Measurements from ENCODE around the gene WDFY1.
"Not testable (repeated sequence)": the region's sequence is repeated elsewhere in the genome, so short reads cannot be mapped to it uniquely, and the experiment has no call there.

WDFY1 gene

GRCh38 chr2:223957092-223957851, 12.1 kb upstream of the WDFY1 start, which contains the start of gene MRPL44:
MRPL44 (plus strand) TSS chr2:223957463; CDS start chr2:223957473, 10 bp downstream.
- peak; percentile 92 for DNase-seq

- DNase-seq = no peak
Measured at GRCh38 chr2:223956300-223956699, 11.2 kb upstream of the WDFY1 start.

GRCh38 chr2:223954401-223954800, 9.3 kb upstream of the WDFY1 start:
- no peak for DNase-seq

DNA sequence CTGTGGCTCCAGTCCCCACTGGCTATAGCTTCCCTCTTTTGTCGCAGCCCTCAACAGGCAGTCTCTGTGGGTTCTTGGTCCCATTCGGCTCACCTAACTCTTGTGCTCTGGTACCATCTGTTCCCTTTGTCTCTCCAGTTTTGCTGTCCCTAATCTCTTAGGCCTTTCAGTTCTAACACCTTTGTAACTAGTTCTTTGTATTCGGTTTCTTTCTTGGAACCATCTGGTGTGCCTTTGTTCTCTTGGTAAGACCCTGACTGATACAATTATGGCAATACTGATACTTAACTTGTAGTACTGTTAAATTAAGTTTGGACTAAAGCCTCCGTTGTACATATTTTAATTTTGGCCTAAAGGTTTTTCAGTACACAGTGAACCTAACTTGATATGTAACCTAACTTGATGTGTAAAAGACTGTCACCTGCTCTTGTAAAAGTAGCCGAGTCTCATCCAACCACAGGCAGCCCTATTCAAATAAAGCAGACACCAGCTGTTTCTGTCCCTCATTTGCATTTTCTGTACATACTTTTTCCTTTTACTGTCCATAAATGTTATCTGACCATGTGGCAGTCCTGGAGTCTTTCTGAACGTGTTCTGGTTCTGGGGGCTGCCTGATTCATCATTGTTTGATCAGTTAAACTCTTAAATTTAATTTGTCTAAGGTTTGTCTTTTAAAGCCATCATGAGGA, 7.3 kb upstream of the WDFY1 start:
- no peak for DNase-seq

GRCh38 chr2:223950448-223951347, 5.6 kb upstream of the WDFY1 start:
- DNase-seq = no peak

GRCh38 chr2:223949241-223949840, 4.2 kb upstream of the WDFY1 start:
- no peak for DNase-seq

DNA sequence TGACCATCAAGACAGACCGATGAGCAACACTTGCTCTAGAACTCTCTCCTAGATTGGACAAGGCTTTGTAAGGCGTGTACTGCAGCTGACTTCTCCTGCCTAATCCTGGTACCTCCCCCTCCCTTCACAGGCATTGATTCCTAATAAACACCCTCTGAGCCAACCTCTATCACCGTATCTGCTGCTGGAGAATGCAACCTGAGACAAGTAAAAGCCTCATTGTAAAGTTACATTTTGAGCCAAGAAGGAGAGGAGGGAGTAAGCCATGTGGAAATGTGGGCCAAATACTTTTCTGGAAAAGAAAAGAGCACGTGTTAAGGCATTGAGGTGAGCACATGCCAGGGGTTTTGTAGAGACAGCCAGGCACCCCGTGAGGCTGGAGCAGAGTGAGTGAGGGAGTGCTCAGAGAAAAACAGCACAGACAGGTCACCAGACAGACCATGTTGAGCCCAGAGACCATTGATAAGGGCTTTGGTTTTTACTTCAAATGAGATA, 2.6 kb upstream of the WDFY1 start:
- no peak for DNase-seq

- DNase-seq = no peak
Measured at GRCh38 chr2:223945755-223946154, 620 bp upstream of the WDFY1 start.

DNA sequence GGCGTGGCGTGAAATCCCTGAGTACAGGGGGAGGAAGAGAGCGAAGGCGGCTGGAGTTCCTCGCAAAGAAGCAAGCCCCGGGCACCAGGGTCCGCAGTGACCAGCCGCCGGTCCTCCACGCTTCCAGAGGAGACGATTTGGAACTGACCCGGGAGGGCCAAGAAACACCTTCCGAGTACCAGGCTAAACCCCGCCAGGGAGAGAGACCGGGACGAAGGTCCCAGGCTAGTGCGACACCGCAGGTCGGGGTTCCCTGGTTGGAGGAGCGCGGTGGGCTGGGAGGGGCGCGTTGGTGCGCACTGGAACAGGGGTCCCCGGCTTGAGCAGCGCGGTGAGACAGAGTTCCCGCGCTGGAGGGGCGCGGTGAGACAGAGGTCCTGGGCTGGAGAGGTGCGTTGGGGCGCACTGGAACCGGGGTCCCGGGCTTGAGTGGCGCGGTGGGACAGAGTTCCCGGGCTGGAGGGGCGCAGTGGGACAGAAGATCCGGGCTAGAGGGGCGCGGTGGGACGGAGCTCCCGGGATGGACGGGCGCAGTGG, 901 bp downstream of the WDFY1 start:
- DNase-seq = no peak

DNA sequence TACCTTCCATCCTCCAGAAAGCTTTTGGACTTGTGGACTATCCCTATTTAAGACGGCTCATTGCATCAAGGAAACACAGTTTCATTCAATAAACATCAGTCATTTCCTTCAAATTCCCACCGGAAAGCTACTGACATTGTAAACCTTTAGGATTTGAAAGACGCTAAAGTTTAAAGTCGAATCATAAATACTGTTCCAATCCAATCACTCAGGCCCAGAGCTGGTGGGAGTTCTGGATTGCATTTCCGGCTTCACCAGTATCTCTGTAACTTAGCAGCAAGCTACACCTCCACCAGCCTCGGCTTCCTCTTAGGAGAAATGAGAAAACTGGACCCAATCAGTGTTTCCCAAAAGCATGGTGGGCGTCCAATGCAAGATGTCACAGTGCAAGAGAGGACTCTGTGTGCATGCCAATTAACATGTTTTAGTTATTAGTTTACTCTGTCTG, 1.6 kb downstream of the WDFY1 start:
- DNase-seq = no peak

- DNase-seq = no peak
Measured at GRCh38 chr2:223943135-223943534, 2.0 kb downstream of the WDFY1 start.

- no peak for DNase-seq
Measured at GRCh38 chr2:223941579-223942277, 3.4 kb downstream of the WDFY1 start.

DNA sequence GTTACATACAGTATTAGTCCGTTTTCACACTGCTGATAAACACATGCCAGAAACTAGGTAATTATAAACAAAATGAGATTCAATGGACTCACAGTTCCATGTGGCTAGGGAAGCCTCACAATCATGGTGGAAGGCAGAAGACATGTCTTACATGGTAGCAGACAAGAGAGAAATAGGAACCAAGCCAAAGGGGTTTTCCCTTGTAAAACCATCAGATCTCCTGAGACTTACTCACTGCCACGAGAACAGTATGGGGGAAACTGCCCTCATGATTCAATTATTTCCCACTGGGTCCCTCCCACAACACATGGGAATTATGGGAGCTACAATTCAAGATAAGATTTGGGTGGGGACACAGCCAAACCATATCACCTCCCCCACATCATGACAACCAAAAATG, 5.7 kb downstream of the WDFY1 start:
- not testable (repeated sequence) for DNase-seq

DNA sequence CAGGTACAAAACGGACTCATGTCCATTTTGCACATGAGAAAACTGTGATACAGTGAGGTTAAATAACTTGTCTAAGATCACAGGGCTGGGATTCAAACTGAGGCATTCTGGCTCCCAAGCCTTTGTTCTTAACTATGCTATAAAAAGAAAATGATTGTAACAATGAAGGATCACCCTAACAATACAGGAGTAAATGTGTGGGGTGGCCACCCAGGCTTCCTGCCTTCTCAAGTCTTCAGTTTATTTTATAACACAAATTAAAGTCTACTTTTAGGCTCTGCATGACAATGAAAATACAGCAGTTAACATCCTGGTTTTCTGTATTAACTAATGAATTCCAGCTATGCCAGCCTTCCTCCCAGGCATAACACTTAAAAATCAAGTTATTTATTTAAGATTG, 7.6 kb downstream of the WDFY1 start:
- no peak for DNase-seq

DNA sequence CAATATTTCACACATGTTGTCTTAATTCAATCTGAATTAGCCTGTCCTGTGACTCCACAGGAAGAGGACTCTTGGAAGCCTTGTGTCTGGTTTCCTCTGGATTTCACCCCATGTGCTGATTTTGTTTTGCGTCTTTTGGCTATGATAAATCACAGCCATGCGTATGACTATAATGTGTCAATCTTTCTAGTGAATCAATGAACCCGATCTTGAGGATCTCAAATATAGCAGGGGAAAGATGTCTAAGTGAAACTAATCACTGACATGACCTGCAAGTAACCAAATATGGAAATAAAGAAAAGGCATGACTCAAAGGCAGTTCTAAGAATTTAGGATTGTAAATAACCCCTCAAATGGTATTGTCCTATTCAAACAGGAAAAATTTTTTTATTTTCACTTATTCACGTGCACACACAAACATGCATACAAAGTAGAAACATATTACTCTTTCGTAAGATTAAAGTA, 8.2 kb downstream of the WDFY1 start:
- DNase-seq = no peak

DNA sequence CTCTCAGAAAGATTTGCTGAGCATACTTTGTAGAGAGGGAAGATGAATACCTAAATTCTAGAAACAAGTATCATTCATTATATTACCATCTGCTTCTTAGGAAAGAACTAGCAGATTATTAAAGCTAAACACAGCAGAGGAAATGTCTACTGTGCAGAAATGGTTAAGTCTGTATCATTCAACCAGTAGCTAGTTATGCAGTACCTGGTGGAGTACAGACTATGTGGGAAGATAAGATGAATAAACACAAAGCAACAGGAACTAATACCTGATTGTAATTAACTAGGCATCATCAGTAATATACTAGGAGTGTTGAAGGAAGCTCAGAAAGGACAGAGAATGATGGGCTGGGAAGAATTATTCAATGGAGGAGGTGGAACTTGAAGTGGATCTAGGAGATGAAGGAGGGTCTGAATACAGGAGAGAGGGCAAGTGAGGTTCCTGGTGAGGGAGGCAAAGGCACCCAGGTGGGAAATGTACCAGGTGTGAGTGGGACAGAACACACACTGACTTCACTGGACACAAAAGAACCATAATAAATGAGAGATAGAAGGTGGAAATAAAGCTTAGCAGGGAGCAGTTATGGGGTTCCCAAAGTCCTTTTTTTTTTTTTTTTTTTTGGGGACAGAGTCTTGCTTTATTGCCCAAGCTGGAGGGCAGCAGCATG, 9.5 kb downstream of the WDFY1 start:
- no peak for DNase-seq

DNA sequence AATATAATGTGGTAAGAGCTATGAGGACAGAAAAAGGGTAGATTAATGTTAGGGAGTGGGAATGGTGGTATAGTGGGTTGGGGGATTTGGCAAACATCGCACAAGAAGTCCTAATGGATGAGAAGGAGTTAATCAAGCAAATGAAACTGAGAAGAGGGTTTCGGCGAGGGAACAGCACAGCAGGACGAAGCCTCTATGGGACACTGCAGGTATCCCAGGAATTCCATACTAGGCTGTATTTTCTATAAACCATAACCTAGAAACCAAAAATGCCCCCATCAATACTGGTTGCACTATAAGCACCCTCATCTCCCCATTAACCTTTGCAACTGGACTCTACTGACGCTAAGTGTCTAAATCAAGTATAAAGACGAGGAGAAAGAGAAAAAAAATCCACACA, 10.3 kb downstream of the WDFY1 start:
- DNase-seq = no peak

DNA sequence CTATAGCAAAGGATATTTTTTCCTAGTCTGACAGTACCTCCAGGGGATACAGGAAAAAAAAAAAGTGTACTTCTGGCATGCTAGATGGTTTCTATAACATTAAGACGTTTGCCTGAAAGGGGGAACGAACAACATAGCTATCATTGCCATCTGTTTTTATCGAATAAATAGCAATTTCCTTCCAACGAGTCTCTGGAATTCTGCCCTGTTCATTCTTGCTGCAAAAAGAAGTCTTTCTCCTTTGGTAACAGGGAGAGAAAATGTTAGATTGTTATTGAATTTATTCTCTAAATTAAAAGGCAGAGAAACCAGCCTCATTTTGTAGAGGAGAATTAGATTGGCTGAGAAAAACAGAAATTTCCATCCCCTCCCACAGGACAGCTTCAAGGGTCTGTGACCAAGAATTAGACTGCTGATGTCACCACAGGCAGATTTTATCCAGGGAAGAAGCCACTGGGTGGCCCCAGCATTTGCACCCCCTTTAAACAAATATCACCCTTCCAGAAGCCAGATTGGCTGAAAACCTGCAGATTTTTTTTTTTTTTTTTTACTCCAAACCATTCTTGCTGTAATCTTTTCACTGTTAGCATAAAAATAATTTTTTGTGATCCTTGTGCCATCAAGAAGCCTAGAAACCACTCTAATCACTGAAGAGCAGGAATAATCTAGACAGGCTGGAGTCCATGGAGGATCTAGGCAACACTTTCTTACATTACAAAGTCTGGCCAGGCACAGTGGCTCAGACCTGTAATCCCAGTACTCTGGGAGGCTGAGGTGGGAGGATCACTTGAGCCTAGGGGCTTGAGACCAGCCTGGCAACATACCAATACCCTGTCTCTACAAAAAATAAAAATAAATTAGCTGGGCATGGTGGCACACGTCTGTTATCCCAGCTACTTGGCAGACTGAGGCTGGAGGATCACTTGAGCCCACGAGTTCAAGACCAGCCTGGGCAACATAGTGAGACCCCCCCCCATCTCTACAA, 12.0 kb downstream of the WDFY1 start:
- no peak for DNase-seq

DNA sequence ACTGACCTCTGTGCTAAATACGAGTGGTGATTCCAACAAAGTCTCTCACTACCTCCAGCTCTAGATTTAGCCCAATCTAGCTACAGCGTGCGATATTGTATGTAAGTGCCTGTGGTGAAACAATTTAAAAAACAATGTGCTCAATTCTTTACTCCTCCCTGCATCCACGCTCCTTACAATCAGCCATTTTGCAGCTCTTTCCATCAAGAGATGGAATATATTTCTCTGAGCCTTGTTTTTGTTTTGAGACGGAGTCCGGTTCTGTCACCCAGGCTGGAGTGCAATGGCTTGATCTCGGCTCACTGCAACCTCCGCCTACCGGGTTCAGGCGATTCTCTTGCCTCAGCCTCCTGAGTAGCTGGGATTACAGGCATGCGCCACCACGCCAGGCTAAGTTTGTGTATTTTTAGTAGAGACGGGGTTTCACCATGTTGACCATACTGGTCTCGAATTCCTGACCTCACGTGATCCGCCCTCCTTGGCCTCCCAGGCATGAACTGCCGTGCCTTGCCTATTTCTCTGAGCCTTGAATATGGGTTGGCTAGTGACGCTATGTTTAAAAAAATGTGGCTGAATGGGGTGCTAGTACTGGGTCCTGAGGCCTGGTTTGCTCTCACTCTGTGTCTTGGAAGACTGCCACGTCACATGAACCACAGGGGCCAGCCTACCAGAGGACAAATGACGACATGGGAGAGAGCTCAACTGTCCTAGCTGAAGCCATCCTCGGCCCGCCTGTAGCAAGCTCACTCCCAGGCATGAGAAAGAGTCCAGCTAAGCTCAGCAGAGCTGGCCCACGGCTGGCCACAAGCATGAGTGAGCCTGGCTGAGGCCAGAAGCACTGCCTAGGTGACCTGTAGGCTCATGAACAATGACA, 14.8 kb downstream of the WDFY1 start:
- DNase-seq = no peak

All from COR-L47 (cell line).